HEK293 (cell line): ENCODE results near the gene PTPRN2.

Source experiments
- CTCF ChIA-PET: fragments of 350-600 bp; formaldehyde crosslinking; extraction: SDS; loops from one replicate; lab custom pipeline; 2021; ENCODE audit warnings: antibody characterized with exemption; lab: Yijun Ruan, JAX
- POLR2A ChIA-PET: fragments of 300-600 bp; formaldehyde crosslinking; extraction: SDS; loops from one replicate; lab custom pipeline; 2020; ENCODE audit warnings: antibody characterized with exemption, inconsistent platforms; lab: Yijun Ruan, JAX
- H3K27ac ChIP-seq: fragments of 200-500 bp; sonication (Bioruptor generic); 2 replicates; pipeline ENCODE4 v1.5.1; 2014; ENCODE audit warnings: low read depth, low read length, control low read depth, inconsistent platforms; ENCODE audit errors: extremely low read depth
- H3K36me3 ChIP-seq, 2 experiments: fragments of 200-500 bp in 1 of 2; sonication (Bioruptor generic) in 1 of 2; 1 replicate in 1 of 2; 2 replicates in 1 of 2; pipeline ENCODE4 v1.5.1; 2014 to 2017; ENCODE audit warnings: inconsistent platforms in 2 of 2, low read length in 2 of 2; ENCODE audit not compliant: control insufficient read depth in 2 of 2, insufficient read depth in 1 of 2
- H3K4me1 ChIP-seq: fragments of 200-500 bp; sonication (Bioruptor generic); 2 replicates; pipeline ENCODE4 v1.5.1; 2014; ENCODE audit warnings: mild to moderate bottlenecking, low read length, inconsistent platforms; ENCODE audit not compliant: control insufficient read depth, insufficient read depth
- H3K4me3 ChIP-seq: 2 replicates; pipeline ENCODE4 v1.5.1; 2011; ENCODE audit warnings: low read depth, mild to moderate bottlenecking, control low read depth, low read length, moderate library complexity
- H3K9me3 ChIP-seq: fragments of 200-500 bp; sonication (Bioruptor generic); 2 replicates; pipeline ENCODE4 v1.5.1; 2014; ENCODE audit warnings: low read depth, low read length, inconsistent platforms; ENCODE audit not compliant: control insufficient read depth, insufficient read depth
- BCL6B ChIP-seq: fragments of 450-650 bp; formaldehyde crosslinking; IDR thresholded peaks from 2 replicates; pipeline ENCODE4 v1.5.1; 2017; ENCODE audit warnings: missing biosample characterization, missing genetic modification characterization
- FEZF1 ChIP-seq: fragments of 450-650 bp; formaldehyde crosslinking; IDR thresholded peaks from 2 replicates; pipeline ENCODE4 v1.5.1; 2016; ENCODE audit warnings: missing biosample characterization, missing genetic modification characterization
- GLIS1 ChIP-seq: fragments of 450-650 bp; formaldehyde crosslinking; IDR thresholded peaks from 2 replicates; pipeline ENCODE4 v1.5.1; 2016; ENCODE audit warnings: missing biosample characterization, missing genetic modification characterization
- MEIS1 ChIP-seq: sonication (generic); formaldehyde crosslinking; IDR thresholded peaks from 2 replicates; pipeline ENCODE4 v1.8.1; 2022; ENCODE audit warnings: missing genetic modification reagents, mild to moderate bottlenecking, borderline replicate concordance
- REPIN1 ChIP-seq: fragments of 450-650 bp; formaldehyde crosslinking; IDR thresholded peaks from 2 replicates; pipeline ENCODE4 v1.5.1; 2017; ENCODE audit warnings: missing biosample characterization, missing genetic modification characterization, low read depth
- YY2 ChIP-seq: fragments of 450-650 bp; formaldehyde crosslinking; IDR thresholded peaks from 2 replicates; pipeline ENCODE4 v1.5.1; 2016; ENCODE audit warnings: missing biosample characterization, missing genetic modification characterization
- ZBTB1 ChIP-seq: fragments of 450-650 bp; formaldehyde crosslinking; IDR thresholded peaks from 2 replicates; pipeline ENCODE4 v1.5.1; 2016; ENCODE audit warnings: missing biosample characterization, missing genetic modification characterization
- ZBTB49 ChIP-seq: fragments of 450-650 bp; formaldehyde crosslinking; IDR thresholded peaks from 2 replicates; pipeline ENCODE4 v1.5.1; 2016; ENCODE audit warnings: missing biosample characterization, missing genetic modification characterization, low read depth
- ZFP3 ChIP-seq: fragments of 450-650 bp; formaldehyde crosslinking; IDR thresholded peaks from 2 replicates; pipeline ENCODE4 v1.5.1; 2016; ENCODE audit warnings: low read depth, missing biosample characterization, missing genetic modification characterization
- ZIC2 ChIP-seq: fragments of 450-650 bp; formaldehyde crosslinking; IDR thresholded peaks from 2 replicates; pipeline ENCODE4 v1.5.1; 2016; ENCODE audit warnings: missing biosample characterization, missing genetic modification characterization
- ZNF112 ChIP-seq: fragments of 450-650 bp; formaldehyde crosslinking; IDR thresholded peaks from 2 replicates; pipeline ENCODE4 v1.5.0; 2017; ENCODE audit warnings: missing biosample characterization, missing genetic modification characterization
- ZNF146 ChIP-seq: fragments of 450-650 bp; formaldehyde crosslinking; IDR thresholded peaks from 2 replicates; pipeline ENCODE4 v1.5.1; 2016; ENCODE audit warnings: missing biosample characterization, missing genetic modification characterization
- ZNF16 ChIP-seq: fragments of 450-650 bp; formaldehyde crosslinking; IDR thresholded peaks from 2 replicates; pipeline ENCODE4 v1.5.1; 2016; ENCODE audit warnings: low read depth, missing biosample characterization, missing genetic modification characterization
- ZNF214 ChIP-seq: fragments of 450-650 bp; formaldehyde crosslinking; IDR thresholded peaks from 2 replicates; pipeline ENCODE4 v1.5.1; 2017; ENCODE audit warnings: missing biosample characterization, mild to moderate bottlenecking, missing genetic modification characterization, borderline replicate concordance
- ZNF221 ChIP-seq: fragments of 450-650 bp; formaldehyde crosslinking; IDR thresholded peaks from 2 replicates; pipeline ENCODE4 v1.5.1; 2017; ENCODE audit warnings: missing biosample characterization, missing genetic modification characterization, borderline replicate concordance
- ZNF394 ChIP-seq: fragments of 450-650 bp; formaldehyde crosslinking; IDR thresholded peaks from 2 replicates; pipeline ENCODE4 v1.5.1; 2016; ENCODE audit warnings: missing biosample characterization, missing genetic modification characterization, mild to moderate bottlenecking, moderate library complexity, borderline replicate concordance
- ZNF423 ChIP-seq: fragments of 450-650 bp; formaldehyde crosslinking; IDR thresholded peaks from 2 replicates; pipeline ENCODE4 v1.5.1; 2016; ENCODE audit warnings: missing biosample characterization, missing genetic modification characterization
- ZNF544 ChIP-seq: fragments of 450-650 bp; formaldehyde crosslinking; IDR thresholded peaks from 2 replicates; pipeline ENCODE4 v1.5.0; 2017; ENCODE audit warnings: missing biosample characterization, missing genetic modification characterization
- ZNF623 ChIP-seq: fragments of 450-650 bp; formaldehyde crosslinking; IDR thresholded peaks from 2 replicates; pipeline ENCODE4 v1.5.1; 2016; ENCODE audit warnings: missing biosample characterization, missing genetic modification characterization
- ZNF664 ChIP-seq: fragments of 450-650 bp; formaldehyde crosslinking; IDR thresholded peaks from 2 replicates; pipeline ENCODE4 v1.5.1; 2016; ENCODE audit warnings: missing biosample characterization, missing genetic modification characterization
- ZNF777 ChIP-seq: fragments of 450-650 bp; formaldehyde crosslinking; IDR thresholded peaks from 2 replicates; pipeline ENCODE4 v1.5.1; 2017; ENCODE audit warnings: missing biosample characterization, missing genetic modification characterization, borderline replicate concordance
- ZNF785 ChIP-seq: fragments of 450-650 bp; formaldehyde crosslinking; IDR thresholded peaks from 2 replicates; pipeline ENCODE4 v1.5.1; 2016; ENCODE audit warnings: missing biosample characterization, missing genetic modification characterization
- TF ChIP-seq, protein P1 (sequence below): fragments of 450-650 bp; formaldehyde crosslinking; IDR thresholded peaks from 2 replicates; pipeline ENCODE4 v1.5.1; 2016; ENCODE audit warnings: missing biosample characterization, missing genetic modification characterization
- TF ChIP-seq, protein P2 (sequence below): fragments of 450-650 bp; formaldehyde crosslinking; IDR thresholded peaks from 2 replicates; pipeline ENCODE4 v1.5.1; 2016; ENCODE audit warnings: missing biosample characterization, missing genetic modification characterization, borderline replicate concordance

The PTPRN2 gene

DNA sequence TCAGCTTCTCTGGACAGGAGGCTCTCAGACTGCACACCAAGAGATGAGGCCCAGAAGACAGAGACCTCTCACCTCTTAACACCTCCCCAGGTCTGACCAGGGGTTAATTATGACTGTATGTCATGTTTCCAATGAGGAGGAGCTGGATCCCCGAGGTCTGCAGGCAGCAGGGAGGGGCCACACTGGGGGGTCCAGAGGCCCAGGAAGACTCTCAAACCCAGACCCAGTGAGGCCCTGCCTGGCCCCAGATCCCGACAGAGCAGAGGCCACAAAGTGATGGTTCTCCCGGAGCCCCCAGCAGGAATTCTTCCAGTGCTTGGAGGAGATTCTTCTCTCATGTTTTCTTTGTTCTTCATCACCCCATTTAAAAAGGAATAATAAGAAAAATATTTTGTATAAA is 28.8 kb downstream of the PTPRN2 start:
- ChIA-PET CTCF (no interaction called here), POLR2A (no interaction called here)
- no peak overlapping the region for H3K4me3 ChIP-seq
- no peak overlapping the region for H3K27ac ChIP-seq
- no peaks in the 10 kb centered on the region for H3K36me3 ChIP-seq
- H3K4me1 ChIP-seq, result no peaks in the 10 kb centered on the region
- no peaks in the 10 kb centered on the region for H3K9me3 ChIP-seq
- TF ChIP-seq ZNF214 (tag by site-specific recombination), result no peak
- peak; percentile 15; the same call in 1 of the 2 replicates for TF ChIP-seq ZIC2 (tag by site-specific recombination)

GRCh38 chr7:158557441-158557755 is 30.2 kb downstream of the PTPRN2 start:
- POLR2A ChIA-PET, result no interaction called here
- CTCF ChIA-PET, result no interaction called here
- Histone ChIP-seq H3K9me3 (no peaks in the 10 kb centered on the region), H3K36me3 (no peaks in the 10 kb centered on the region), H3K4me3 (no peak overlapping the region), H3K4me1 (no peaks in the 10 kb centered on the region), H3K27ac (no peak overlapping the region)
- TF ChIP-seq YY2 (tag by site-specific recombination) (no peak), ZNF785 (tag by site-specific recombination) (no peak), ZNF112 (no peak), ZNF16 (tag by site-specific recombination) (no peak)
- TF ChIP-seq, protein P1, sequence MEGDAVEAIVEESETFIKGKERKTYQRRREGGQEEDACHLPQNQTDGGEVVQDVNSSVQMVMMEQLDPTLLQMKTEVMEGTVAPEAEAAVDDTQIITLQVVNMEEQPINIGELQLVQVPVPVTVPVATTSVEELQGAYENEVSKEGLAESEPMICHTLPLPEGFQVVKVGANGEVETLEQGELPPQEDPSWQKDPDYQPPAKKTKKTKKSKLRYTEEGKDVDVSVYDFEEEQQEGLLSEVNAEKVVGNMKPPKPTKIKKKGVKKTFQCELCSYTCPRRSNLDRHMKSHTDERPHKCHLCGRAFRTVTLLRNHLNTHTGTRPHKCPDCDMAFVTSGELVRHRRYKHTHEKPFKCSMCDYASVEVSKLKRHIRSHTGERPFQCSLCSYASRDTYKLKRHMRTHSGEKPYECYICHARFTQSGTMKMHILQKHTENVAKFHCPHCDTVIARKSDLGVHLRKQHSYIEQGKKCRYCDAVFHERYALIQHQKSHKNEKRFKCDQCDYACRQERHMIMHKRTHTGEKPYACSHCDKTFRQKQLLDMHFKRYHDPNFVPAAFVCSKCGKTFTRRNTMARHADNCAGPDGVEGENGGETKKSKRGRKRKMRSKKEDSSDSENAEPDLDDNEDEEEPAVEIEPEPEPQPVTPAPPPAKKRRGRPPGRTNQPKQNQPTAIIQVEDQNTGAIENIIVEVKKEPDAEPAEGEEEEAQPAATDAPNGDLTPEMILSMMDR (tag by site-specific recombination), result no peak

DNA sequence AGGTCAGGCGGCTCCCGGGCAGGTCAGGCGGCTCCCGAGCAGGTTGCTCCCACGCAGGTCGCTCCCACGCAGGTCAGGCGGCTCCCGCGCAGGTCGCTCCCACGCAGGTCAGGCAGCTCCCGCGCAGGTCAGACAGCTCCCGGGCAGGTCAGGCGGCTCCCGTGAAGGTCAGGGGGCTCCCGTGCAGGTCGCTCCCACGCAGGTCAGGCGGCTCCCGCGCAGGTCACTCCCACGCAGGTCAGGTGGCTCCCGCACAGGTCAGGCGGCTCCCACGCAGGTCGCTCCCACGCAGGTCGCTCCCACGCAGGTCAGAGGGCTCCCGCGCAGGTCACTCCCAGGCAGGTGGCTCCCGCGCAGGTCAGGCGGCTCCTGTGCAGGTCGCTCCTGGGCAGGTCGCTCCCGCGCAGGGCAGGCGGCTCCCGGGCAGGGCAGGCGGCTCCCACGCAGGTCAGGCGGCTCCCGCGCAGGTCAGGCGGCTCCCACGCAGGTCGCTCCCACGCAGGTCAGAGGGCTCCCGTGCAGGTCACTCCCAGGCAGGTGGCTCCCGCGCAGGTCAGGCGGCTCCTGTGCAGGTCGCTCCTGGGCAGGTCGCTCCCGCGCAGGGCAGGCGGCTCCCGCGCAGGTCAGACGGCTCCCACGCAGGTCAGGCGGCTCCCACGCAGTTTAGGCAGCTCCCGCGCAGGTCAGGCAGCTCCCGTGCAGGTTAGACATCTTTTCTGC is 30.7 kb downstream of the PTPRN2 start:
- POLR2A ChIA-PET, result no interaction called here
- Histone ChIP-seq H3K27ac (no peak overlapping the region), H3K9me3 (no peaks in the 10 kb centered on the region), H3K36me3 (no peaks in the 10 kb centered on the region), H3K4me3 (no peak overlapping the region), H3K4me1 (no peaks in the 10 kb centered on the region)
- CTCF ChIA-PET, result no interaction called here
- TF ChIP-seq ZFP3 (no peak), GLIS1 (tag by site-specific recombination) (no peak), BCL6B (tag by site-specific recombination) (no peak), ZNF623 (tag by site-specific recombination) (no peak), ZBTB1 (no peak), REPIN1 (tag by site-specific recombination) (no peak), ZNF394 (tag by site-specific recombination) (no peak), ZBTB49 (no peak), MEIS1 (CRISPR knock-in tag) (no peak), ZNF221 (tag by site-specific recombination) (no peak), ZNF146 (tag by site-specific recombination) (no peak), ZNF423 (tag by site-specific recombination) (no peak), ZNF777 (tag by site-specific recombination) (no peak), ZNF664 (tag by site-specific recombination) (no peak), FEZF1 (no peak), ZNF544 (tag by site-specific recombination) (no peak)
- TF ChIP-seq, protein P2, sequence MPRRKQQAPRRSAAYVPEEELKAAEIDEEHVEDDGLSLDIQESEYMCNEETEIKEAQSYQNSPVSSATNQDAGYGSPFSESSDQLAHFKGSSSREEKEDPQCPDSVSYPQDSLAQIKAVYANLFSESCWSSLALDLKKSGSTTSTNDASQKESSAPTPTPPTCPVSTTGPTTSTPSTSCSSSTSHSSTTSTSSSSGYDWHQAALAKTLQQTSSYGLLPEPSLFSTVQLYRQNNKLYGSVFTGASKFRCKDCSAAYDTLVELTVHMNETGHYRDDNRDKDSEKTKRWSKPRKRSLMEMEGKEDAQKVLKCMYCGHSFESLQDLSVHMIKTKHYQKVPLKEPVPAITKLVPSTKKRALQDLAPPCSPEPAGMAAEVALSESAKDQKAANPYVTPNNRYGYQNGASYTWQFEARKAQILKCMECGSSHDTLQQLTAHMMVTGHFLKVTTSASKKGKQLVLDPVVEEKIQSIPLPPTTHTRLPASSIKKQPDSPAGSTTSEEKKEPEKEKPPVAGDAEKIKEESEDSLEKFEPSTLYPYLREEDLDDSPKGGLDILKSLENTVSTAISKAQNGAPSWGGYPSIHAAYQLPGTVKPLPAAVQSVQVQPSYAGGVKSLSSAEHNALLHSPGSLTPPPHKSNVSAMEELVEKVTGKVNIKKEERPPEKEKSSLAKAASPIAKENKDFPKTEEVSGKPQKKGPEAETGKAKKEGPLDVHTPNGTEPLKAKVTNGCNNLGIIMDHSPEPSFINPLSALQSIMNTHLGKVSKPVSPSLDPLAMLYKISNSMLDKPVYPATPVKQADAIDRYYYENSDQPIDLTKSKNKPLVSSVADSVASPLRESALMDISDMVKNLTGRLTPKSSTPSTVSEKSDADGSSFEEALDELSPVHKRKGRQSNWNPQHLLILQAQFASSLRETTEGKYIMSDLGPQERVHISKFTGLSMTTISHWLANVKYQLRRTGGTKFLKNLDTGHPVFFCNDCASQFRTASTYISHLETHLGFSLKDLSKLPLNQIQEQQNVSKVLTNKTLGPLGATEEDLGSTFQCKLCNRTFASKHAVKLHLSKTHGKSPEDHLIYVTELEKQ (tag by site-specific recombination), result no peak
